Inferior parietal cortex (tissue), 1 donor: ENCODE data around the gene STK32C.
"Not testable (repeated sequence)": the region's sequence is repeated elsewhere in the genome, so short reads cannot be mapped to it uniquely, and the experiment has no call there.

Source experiments
- DNase-seq: peaks from one replicate; pipeline ENCODE4 v3.0.0-alpha.2; 2016; ENCODE audit errors: extremely low spot score

The STK32C gene

DNA sequence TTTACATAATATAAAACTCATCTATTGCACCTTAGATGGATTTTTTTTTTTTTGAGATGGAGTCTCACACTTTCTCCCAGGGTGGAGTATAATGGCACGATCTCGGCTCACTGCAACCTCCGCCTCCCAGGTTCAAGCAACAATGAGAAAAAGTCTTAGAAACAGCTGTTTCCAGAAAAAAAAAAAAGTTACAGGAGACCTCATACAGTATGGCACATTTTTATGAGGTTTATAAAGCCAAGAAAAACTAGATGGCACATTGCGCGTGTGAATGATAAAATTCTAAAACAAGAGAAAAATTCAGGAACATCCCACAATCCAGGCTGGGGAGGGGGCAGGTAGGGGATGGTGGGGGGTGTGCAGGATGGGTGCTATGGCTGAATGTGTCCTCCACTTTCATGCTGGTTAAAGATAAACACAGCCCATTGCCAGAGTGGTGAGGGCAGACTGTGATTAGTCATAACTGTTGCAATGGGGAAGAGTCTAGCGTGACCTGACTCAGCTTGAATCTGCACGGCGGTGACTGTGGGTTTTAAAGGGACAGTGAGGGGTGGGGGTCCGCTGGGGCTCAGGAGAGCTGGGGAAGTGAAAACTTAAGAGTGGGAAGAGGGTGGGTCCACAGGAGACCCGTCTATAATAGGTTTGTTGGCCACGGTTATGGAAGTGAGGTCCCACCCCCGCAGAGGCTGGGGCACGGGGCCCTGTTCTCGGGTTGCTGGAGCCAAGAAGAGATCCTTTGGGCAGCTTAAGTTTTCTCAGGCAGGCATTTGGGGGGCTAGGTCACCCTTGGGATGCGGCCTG lies 12.3 kb upstream of the STK32C start:
- no peak for DNase-seq

DNA sequence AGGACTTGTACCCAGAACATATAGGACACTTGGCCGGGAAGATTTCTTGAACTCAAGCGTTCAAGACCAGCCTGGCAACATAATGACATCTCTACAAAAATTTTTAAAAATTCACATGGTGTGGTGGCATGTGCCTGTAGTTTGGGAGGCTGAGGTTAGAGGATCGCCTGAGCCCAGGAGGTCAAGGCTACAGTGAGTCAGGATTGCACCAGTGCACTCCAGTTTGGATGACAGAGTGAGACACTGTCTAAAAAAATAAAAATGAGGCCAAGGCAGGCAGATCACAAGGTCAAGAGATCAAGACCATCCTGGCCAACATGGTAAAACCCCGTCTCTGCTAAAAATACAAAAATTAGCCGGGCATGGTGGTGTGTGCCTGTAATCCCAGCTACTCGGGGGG lies 9.7 kb upstream of the STK32C start:
- DNase-seq = not testable (repeated sequence)

GRCh38 chr10:132316133-132316532 lies 8.4 kb upstream of the STK32C start:
- no peak for DNase-seq

GRCh38 chr10:132314881-132315280 lies 7.1 kb upstream of the STK32C start:
- not testable (repeated sequence) for DNase-seq

DNA sequence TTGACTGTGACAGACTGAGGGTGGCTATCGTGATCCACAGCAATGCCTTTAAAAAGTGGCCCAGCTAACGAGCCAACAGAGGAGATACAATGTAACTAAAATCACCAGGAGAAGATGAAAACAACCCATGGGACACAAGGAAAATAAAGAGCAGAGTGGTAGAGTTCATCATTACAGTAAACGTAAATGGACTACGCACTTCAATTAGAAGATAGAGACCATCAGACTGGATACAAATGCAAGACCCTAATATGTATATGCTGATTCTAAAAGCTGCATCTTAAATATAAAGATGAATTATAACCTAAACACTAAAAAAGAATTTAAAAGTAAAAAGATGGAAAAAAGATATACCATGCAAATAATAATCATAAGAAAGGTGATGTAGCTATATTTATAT lies 6.6 kb upstream of the STK32C start:
- no peak for DNase-seq

- DNase-seq = no peak
These were observed 6.1 kb upstream of the STK32C start for GRCh38 chr10:132313865-132314264.

DNA sequence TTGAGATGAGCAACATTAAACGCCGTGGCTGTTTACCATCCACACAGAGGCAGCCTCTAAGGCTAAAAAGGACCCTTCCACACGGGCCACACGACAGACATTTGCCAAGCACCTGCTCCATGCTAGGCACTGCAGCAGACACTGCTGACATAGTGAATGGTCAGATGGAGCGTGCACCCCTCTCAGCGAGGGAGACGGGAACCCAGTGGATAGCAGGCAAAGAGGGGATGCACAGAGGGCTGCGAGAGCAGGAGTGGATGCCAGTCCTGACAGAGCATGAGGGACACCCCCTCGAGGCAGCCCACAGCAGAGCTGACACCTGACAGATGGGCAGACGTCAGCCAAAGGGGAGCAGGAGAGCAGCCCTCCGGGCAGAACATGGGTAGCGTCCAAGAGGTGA lies 5.6 kb upstream of the STK32C start:
- no peak for DNase-seq

- DNase-seq = no peak
These were observed 3.7 kb upstream of the STK32C start for GRCh38 chr10:132311338-132311939.

DNA sequence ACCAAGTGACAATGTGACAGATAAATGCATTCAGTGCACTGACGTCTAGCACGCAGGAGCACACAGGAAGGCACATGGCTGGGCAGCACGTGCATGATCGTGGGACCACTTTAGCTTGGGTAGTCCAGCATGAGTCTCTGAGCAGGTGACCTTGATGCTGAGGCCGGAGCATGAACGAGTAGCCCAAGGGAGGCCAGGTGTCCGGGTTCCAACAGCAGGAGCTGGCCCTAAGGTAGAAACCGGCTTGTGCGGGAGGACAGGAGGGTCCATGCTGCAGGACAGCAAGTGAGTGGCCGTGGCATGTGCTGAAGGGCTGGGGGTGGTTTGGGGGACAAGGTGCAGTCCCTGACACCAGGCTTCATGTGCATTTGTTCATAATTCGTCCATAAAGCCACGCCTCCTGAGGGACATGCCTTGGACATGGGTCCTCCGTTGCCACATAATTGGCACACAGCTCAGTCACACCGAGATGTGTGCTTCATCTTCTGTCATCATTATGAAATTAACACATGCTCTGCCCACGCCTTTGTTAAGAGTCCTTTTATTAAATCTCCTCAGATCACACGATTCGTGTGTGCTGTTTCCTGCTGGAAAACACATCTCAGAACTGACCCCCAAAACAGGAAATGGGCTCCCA lies 3.1 kb upstream of the STK32C start:
- DNase-seq = no peak

GRCh38 chr10:132309879-132310591 lies 2.3 kb upstream of the STK32C start:
- no peak for DNase-seq

GRCh38 chr10:132309471-132309865 lies 1.7 kb upstream of the STK32C start:
- DNase-seq = no peak

GRCh38 chr10:132308587-132309470 lies 1.1 kb upstream of the STK32C start:
- DNase-seq = no peak

DNA sequence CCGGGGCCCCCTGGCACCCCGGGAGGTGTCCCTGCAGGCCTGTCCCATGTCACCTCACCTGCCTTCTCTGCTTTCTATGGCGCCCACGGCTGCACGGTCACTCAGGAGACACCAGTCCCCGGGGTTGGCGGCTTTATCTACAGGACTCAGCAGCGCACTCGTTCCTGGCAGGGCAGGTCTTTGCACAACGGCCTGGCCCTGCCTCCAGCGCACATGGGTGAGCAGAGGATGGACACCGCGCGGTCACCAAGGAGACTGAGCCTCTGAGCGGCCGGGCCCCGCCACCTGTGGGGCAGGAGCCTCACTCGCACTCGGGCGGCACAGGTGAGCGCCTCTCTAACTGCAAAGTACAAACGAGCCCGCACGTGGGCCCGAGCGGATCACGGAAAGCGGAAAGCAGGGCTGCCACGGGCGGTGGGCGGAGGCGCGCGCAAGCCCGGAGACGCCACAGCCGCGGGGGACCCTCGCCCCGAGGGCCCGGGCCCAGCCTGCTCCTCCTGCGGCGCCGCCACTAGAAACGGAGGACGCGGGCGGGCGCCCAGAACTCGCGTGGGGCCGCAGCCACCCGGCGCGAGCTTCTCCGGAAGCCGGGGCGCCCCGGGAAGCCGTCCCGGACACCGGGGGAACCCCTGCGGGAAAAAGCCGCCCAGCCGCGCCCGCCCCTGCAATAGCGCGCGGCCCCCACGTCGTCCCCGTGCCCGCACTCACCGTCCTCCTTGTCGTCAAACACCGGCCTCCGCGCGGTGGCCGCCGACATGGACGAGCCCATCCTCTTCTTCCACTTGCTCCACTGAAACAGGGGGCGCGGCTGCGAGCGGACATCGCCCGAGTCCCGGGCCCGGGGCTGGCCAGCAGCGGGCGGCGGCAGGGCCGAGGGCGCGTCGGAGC lies 642 bp downstream of the STK32C start:
- no peak for DNase-seq

DNA sequence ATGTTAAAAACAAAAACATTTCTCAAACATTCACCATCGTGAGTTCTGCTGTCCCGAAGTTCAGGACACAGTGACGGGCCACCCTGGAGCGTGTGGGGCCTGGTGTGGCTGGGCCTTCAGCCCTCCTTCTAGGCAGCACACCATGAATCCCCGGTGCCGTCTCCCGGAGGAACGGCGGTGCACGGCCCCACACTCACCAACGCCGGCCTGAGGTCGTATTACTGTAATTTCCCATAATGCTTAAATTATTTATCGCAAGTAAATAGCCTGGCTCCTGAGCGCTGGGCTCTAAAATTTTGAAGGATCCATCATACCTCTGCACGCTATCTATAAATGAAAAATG lies 1.4 kb downstream of the STK32C start:
- DNase-seq = no peak

DNA sequence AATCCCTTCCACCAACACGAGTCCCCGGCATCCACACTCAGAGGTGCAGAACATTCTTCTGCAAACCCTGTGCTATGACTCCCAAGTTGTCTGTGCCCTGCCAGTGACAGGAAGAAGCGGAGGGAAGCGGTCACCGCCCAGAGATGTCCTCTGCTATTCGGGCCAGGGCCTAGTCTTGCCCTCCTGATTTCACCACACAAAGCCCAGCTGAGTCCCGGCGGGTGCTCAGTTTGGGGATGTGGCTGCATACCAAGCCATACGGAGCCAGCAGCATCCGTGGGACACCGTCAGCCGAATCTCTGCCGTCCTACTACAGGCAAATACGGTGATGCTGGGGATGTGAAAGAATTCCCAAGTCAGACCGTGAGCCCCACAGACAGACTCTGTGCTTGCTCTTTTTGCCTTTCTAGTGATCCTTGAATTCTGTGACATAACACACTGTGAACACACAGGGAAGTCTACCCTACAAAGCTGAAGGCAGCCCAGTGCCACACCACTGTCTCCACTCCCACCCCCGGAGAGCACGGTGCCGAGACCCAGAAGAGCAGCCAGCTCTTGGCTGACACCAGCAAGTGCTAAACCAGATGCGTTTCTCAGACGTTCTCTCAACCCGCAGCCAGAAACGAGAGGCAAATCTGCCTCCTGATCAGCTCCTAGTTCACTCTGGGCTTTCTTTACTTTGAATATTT lies 2.0 kb downstream of the STK32C start:
- no peak for DNase-seq

GRCh38 chr10:132304756-132305509 lies 2.8 kb downstream of the STK32C start:
- no peak for DNase-seq

- DNase-seq = no peak
These were observed 4.2 kb downstream of the STK32C start for GRCh38 chr10:132303361-132304115.
